WTC11 (cell line): ENCODE results near the gene SPDYC. TPM values are rescaled to one million over a fixed set of nuclear protein-coding genes. Genes with fewer than 3 reads are reported as not detected.
A peak's percentile ranks its signal among the peaks of the same experiment; 100 is the strongest.

Source experiments
- ATAC-seq: fragments of 200-7000 bp; cut with Tn5 transposase; 2 replicates; pipeline ENCODE4 v1.10.0; 2021; ENCODE audit warnings: mild to moderate bottlenecking, moderate library complexity
- CTCF ChIA-PET: fragments of 300-600 bp; sonication (Branson Sonifier 250); formaldehyde crosslinking; loops from one replicate; lab custom pipeline; 2021; ENCODE audit warnings: antibody characterized with exemption; lab: Charles Lee
- POLR2A ChIA-PET: fragments of 350-600 bp; sonication (Branson Sonifier 250); formaldehyde crosslinking; loops from one replicate; lab custom pipeline; 2021; ENCODE audit warnings: antibody characterized with exemption; lab: Charles Lee
- DNase-seq: peaks from one replicate; pipeline ENCODE4 v3.0.0; 2021; ENCODE audit warnings: low spot score
- H3K27ac Mint-ChIP-seq: 2 replicates; pipeline ENCODE4 v1.8.0; 2021; ENCODE audit warnings: mixed read lengths
- H3K27me3 Mint-ChIP-seq: 2 replicates; pipeline ENCODE4 v1.8.0; 2021; ENCODE audit warnings: low read depth, mild to moderate bottlenecking, moderate library complexity, mixed read lengths
- H3K36me3 Mint-ChIP-seq: 2 replicates; pipeline ENCODE4 v1.8.0; 2021; ENCODE audit warnings: mixed read lengths
- H3K4me1 Mint-ChIP-seq: 2 replicates; pipeline ENCODE4 v1.8.0; 2022; ENCODE audit warnings: mixed read lengths
- H3K4me3 Mint-ChIP-seq: 2 replicates; pipeline ENCODE4 v1.8.0; 2021; ENCODE audit warnings: mild to moderate bottlenecking, moderate library complexity, mixed read lengths
- H3K9me3 Mint-ChIP-seq: 2 replicates; pipeline ENCODE4 v1.8.0; 2021; ENCODE audit warnings: mixed read lengths
- ARID4B ChIP-seq: sonication (generic); formaldehyde crosslinking; IDR thresholded peaks from 2 replicates; pipeline ENCODE4 v1.8.0; 2023; ENCODE audit warnings: missing genetic modification reagents, mild to moderate bottlenecking, borderline replicate concordance
- CTCF ChIP-seq: fragments of 200-600 bp; IDR thresholded peaks from 2 replicates; pipeline ENCODE4 v1.8.0; 2022; ENCODE audit warnings: antibody characterized with exemption
- E2F5 ChIP-seq: sonication (generic); formaldehyde crosslinking; IDR thresholded peaks from 2 replicates; pipeline ENCODE4 v1.8.1; 2022; ENCODE audit warnings: mild to moderate bottlenecking, moderate library complexity, missing genetic modification reagents
- EMX1 ChIP-seq: fragments of 250-450 bp; sonication (Bioruptor Pico); IDR thresholded peaks from 2 replicates; pipeline ENCODE4 v1.8.0; 2021; ENCODE audit warnings: mild to moderate bottlenecking
- ERG ChIP-seq: fragments of 250-450 bp; sonication (Bioruptor Pico); IDR thresholded peaks from 2 replicates; pipeline ENCODE4 v1.8.0; 2021; ENCODE audit warnings: mild to moderate bottlenecking
- ESRRA ChIP-seq: sonication (generic); formaldehyde crosslinking; IDR thresholded peaks from 2 replicates; pipeline ENCODE4 v1.8.1; 2022; ENCODE audit warnings: mild to moderate bottlenecking, missing genetic modification reagents, borderline replicate concordance
- ETV6 ChIP-seq: sonication (generic); formaldehyde crosslinking; IDR thresholded peaks from 2 replicates; pipeline ENCODE4 v1.8.1; 2022; ENCODE audit warnings: mild to moderate bottlenecking, missing genetic modification reagents
- FOXP1 ChIP-seq: sonication (generic); formaldehyde crosslinking; IDR thresholded peaks from 2 replicates; pipeline ENCODE4 v1.8.0; 2022; ENCODE audit warnings: missing genetic modification reagents, mild to moderate bottlenecking, moderate library complexity, borderline replicate concordance
- FOXP4 ChIP-seq: sonication (generic); formaldehyde crosslinking; IDR thresholded peaks from 2 replicates; pipeline ENCODE4 v1.8.0; 2022; ENCODE audit warnings: mild to moderate bottlenecking, missing genetic modification reagents
- HMGXB4 ChIP-seq: sonication (generic); formaldehyde crosslinking; IDR thresholded peaks from 2 replicates; pipeline ENCODE4 v1.8.1; 2023; ENCODE audit warnings: mild to moderate bottlenecking, moderate library complexity, missing genetic modification reagents
- TEAD1 ChIP-seq: sonication (generic); formaldehyde crosslinking; IDR thresholded peaks from 2 replicates; pipeline ENCODE4 v1.8.0; 2022; ENCODE audit warnings: mild to moderate bottlenecking, missing genetic modification reagents
- ZNF263 ChIP-seq: sonication (generic); formaldehyde crosslinking; IDR thresholded peaks from 2 replicates; pipeline ENCODE4 v1.8.1; 2022; ENCODE audit warnings: low read depth, mild to moderate bottlenecking, moderate library complexity, missing genetic modification reagents
- ZNF423 ChIP-seq: fragments of 250-450 bp; sonication (Bioruptor Pico); IDR thresholded peaks from 2 replicates; pipeline ENCODE4 v2.1.2; 2022; ENCODE audit warnings: mild to moderate bottlenecking, moderate library complexity
- total RNA-seq: library from RNA; stranded (reverse); gene quantifications from 3 replicates; pipeline ENCODE4 v1.2.3, GENCODE V29; 2021

The SPDYC gene
- total RNA-seq, 1 experiment from 2014 or later, result 0.35 TPM

GRCh38 chr11:65180877-65181568 is 11.0 kb downstream of the SPDYC start:
- ChIA-PET POLR2A (interaction anchor here (0.6 to 3.6 kb wide), 10 partner anchors 11 to 434 kb away, joined by 3 to 20 read pairs (median 3); partner anchors contain the start of genes FAU, MRPL49, PCNX3 and SPDYC), CTCF (interaction anchor here (0.6 to 5.6 kb wide), 27 partner anchors 8 to 174 kb away, joined by 3 to 53 read pairs (median 8); partner anchors contain the start of genes CDC42EP2, FAU, MRPL49 and POLA2)
- no peaks in the 10 kb centered on the region for H3K9me3 Mint-ChIP-seq
- TF ChIP-seq E2F5 (CRISPR knock-in tag), result 0 out of 2 replicates have a peak, but pooled peaks have one; percentile 33
- no peak for TF ChIP-seq ERG (CRISPR knock-in tag)
- TF ChIP-seq ARID4B (CRISPR knock-in tag), result peak; percentile 66; the same call in 1 of the 2 replicates
- TF ChIP-seq EMX1 (CRISPR knock-in tag), result no peak
- peak; percentile 58; the same call in 1 of the 2 replicates for TF ChIP-seq ESRRA (CRISPR knock-in tag)
- peak; percentile 72 for TF ChIP-seq CTCF
- TF ChIP-seq ETV6 (CRISPR knock-in tag), result no peak
- peak; percentile 46; the same call in 1 of the 2 replicates for TF ChIP-seq FOXP1
- 0 out of 2 replicates have a peak, but pooled peaks have one; percentile 12 for TF ChIP-seq ZNF423 (CRISPR knock-in tag)
- TF ChIP-seq ZNF263 (CRISPR knock-in tag), result peak; percentile 33; the same call in 1 of the 2 replicates
- 0 out of 2 replicates have a peak, but pooled peaks have one; percentile 51 for TF ChIP-seq FOXP4
- TF ChIP-seq TEAD1, result peak; percentile 37; the same call in 1 of the 2 replicates
- TF ChIP-seq HMGXB4 (CRISPR knock-in tag), result peak; percentile 78; the same call in 1 of the 2 replicates
- DNase-seq (peak; percentile 86), ATAC-seq (peak; percentile 60)
- H3K4me3 Mint-ChIP-seq, result peak overlapping the region; percentile 83
- peaks cover 40% of the 10 kb centered on the region for H3K4me1 Mint-ChIP-seq
- H3K27me3 Mint-ChIP-seq, result no peaks in the 10 kb centered on the region
- peak overlapping the region; percentile 63; the same call in 1 of the 2 replicates for H3K27ac Mint-ChIP-seq
- H3K36me3 Mint-ChIP-seq, result peaks cover 1% of the 10 kb centered on the region; the same call in 1 of the 2 replicates
